Activated naive CD4-positive, alpha-beta T cell treated with anti-CD3 and anti-CD28 coated beads, Interleukin-2, amount 10 ng/mL, durations not matched to agents 7 days and 5 days (primary cell): ENCODE results near the gene GNAL.
A peak's percentile ranks its signal among the peaks of the same experiment; 100 is the strongest.

Experiments
- CTCF ChIA-PET: fragments of 350-600 bp; sonication (Branson Sonifier 250); formaldehyde crosslinking; loops from one replicate; lab custom pipeline; 2021; ENCODE audit warnings: antibody characterized with exemption; lab: Charles Lee
- DNase-seq: peaks from one replicate; pipeline ENCODE4 v3.0.0-alpha.2; 2020
- H3K27ac Mint-ChIP-seq: one replicate; pipeline ENCODE4 v1.8.0; 2021; ENCODE audit warnings: mild to moderate bottlenecking, moderate library complexity, mixed read lengths
- H3K27me3 Mint-ChIP-seq: one replicate; pipeline ENCODE4 v1.8.0; 2021; ENCODE audit warnings: mild to moderate bottlenecking, mixed read lengths
- H3K36me3 Mint-ChIP-seq: one replicate; pipeline ENCODE4 v1.8.0; 2021; ENCODE audit warnings: mixed read lengths
- H3K4me1 Mint-ChIP-seq: one replicate; pipeline ENCODE4 v1.8.0; 2021; ENCODE audit warnings: mixed read lengths
- H3K4me3 Mint-ChIP-seq: one replicate; pipeline ENCODE4 v1.8.0; 2021; ENCODE audit warnings: mild to moderate bottlenecking, moderate library complexity, mixed read lengths
- H3K9me3 Mint-ChIP-seq: one replicate; pipeline ENCODE4 v1.8.0; 2021; ENCODE audit warnings: mixed read lengths

The GNAL gene

DNA sequence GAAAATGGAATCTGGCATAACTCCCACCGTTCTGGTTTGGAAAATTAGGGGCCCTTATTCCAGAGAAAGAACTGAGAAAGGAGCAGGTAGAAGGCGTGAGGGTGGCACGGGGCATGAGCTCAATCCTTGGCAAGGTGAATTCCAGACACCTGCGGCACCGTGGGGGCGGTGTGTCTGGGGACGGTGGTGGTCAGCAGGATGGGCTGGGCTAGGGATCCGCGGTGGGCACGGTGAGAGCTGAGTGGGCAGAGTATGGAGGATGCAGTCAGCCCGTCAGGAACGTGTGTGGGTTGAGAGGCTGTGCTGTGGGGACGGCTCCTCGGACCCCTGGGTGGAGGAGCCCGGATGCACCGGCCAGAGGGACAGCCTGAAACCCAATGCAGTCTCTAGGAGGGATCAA lies 61.1 kb downstream of the GNAL start:
- peaks cover 62% of the 10 kb centered on the region for H3K27me3 Mint-ChIP-seq
- peaks cover 6% of the 10 kb centered on the region for H3K4me1 Mint-ChIP-seq
- no peak overlapping the region for H3K27ac Mint-ChIP-seq
- H3K9me3 Mint-ChIP-seq, result no peaks in the 10 kb centered on the region
- no peak overlapping the region for H3K4me3 Mint-ChIP-seq
- DNase-seq, result no peak
- H3K36me3 Mint-ChIP-seq, result peaks cover 2% of the 10 kb centered on the region
- CTCF ChIA-PET, result no interaction called here

DNA sequence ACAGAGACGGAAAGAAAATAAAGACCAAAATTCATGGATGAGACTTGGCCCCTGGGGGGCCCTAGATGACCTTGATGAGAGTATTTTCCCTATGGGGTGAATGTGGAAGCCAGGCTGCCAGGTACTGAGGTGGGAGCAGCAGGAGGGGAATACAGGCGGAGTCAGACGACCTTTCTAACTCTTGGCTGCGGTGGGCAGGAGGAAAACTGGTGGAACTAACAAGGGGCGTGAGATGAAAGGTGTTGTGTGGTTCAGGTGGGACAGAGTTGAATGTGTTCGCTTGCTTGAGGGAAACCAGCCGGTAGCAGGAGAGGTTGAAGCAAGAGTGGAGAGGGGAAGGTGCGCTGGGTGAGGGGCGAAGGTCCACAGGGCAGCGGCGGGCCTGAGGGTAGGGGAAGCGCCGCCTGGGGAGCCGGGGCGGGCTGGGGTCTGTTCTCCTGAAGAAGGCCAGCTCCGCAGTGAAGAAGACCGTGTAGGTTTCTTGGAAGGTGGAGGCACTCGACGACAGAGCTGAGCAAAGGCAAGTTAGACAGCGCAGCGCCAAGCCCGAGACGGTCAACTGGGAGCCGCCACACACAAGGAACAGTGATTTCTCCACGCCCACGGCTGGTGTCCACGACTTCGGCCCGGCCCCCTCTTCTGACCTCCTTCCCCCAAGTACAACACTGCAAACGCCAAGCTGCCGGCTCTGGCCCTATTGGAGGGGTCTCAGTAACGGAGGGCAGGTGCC lies 61.7 kb downstream of the GNAL start:
- DNase-seq, result no peak
- H3K27ac Mint-ChIP-seq, result no peak overlapping the region
- peaks cover 2% of the 10 kb centered on the region for H3K36me3 Mint-ChIP-seq
- peaks cover 6% of the 10 kb centered on the region for H3K4me1 Mint-ChIP-seq
- H3K4me3 Mint-ChIP-seq, result no peak overlapping the region
- H3K9me3 Mint-ChIP-seq, result no peaks in the 10 kb centered on the region
- H3K27me3 Mint-ChIP-seq, result peaks cover 68% of the 10 kb centered on the region
- CTCF ChIA-PET, result no interaction called here

DNA sequence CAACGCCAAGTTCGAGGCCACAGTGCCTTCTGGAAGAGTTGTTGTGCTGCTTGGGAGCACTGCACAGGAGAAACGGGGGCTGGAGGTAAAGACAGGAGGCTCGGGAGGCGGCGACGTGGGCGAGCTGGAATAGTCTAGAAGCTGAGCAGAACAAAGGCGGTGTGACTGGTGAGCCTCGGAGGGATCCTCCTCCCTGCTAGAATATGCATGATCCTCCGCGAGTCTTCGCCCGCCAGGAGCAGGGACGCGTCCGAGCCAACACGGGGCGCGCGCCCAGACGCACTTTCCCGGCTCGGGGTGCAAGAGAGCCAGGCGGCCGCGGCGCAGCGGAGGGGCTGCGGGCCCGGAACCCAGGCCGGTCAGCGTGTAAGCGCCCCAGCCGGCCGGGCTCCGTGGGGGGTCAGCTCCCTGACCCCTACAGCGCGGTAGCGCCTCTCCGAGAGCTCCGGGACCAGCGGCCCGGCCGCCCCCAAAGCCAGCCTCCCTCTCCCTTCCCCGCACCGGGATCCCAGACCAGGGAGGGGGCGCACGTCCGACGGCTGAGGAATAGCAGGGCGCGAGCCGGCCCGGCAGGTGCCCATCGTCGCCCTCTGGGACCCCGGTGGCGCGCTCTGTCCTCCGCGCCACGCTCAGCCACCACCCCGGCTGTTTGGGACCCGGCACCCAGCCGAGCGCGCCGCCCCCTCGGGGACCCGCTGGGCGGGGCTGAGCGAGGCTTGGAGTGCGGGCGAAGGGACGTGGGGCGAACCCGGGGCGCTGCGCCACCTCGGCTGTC lies 62.5 kb downstream of the GNAL start:
- H3K27ac Mint-ChIP-seq, result no peak overlapping the region
- no peak for DNase-seq
- H3K4me3 Mint-ChIP-seq, result no peak overlapping the region
- peaks cover 2% of the 10 kb centered on the region for H3K36me3 Mint-ChIP-seq
- no peaks in the 10 kb centered on the region for H3K9me3 Mint-ChIP-seq
- H3K4me1 Mint-ChIP-seq, result peaks cover 6% of the 10 kb centered on the region
- CTCF ChIA-PET, result no interaction called here
- peaks cover 66% of the 10 kb centered on the region for H3K27me3 Mint-ChIP-seq

DNA sequence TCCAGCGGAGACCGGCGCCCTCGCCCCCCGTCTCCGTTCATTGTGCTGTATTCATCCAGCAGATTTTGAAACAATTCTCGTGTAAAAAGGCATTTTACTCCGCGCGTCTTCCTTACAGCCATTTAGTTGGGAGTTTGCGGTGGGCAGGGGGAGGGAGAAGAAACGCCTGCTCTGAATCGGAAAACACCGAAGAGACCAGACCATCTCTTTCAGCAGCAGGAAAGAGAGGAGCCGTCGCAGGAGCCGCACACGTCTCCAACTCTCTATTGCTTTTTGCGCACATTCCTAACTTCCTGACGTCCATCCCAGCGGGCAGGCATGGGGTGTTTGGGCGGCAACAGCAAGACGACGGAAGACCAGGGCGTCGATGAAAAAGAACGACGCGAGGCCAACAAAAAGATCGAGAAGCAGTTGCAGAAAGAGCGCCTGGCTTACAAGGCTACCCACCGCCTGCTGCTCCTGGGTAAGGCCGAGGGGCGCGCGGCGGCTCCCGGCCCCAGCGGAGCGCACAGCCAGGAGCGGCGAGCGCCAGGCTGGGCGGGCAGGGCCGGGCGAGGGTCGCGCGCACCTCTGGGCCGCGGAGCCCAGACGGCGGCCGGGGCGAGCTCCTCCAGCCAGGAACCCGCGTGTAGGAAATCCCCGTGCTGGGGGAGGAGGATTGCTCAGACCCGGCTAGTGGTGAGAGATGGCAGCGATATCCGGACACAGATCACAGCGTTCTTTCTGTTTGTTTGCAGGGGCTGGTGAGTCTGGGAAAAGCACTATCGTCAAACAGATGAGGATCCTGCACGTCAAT lies 63.2 kb downstream of the GNAL start:
- H3K9me3 Mint-ChIP-seq, result no peaks in the 10 kb centered on the region
- peaks cover 6% of the 10 kb centered on the region for H3K4me1 Mint-ChIP-seq
- no peak overlapping the region for H3K27ac Mint-ChIP-seq
- peak overlapping the region; percentile 27 for H3K4me3 Mint-ChIP-seq
- peaks cover 2% of the 10 kb centered on the region for H3K36me3 Mint-ChIP-seq
- peaks cover 62% of the 10 kb centered on the region for H3K27me3 Mint-ChIP-seq
- CTCF ChIA-PET, result no interaction called here
- DNase-seq, result no peak

DNA sequence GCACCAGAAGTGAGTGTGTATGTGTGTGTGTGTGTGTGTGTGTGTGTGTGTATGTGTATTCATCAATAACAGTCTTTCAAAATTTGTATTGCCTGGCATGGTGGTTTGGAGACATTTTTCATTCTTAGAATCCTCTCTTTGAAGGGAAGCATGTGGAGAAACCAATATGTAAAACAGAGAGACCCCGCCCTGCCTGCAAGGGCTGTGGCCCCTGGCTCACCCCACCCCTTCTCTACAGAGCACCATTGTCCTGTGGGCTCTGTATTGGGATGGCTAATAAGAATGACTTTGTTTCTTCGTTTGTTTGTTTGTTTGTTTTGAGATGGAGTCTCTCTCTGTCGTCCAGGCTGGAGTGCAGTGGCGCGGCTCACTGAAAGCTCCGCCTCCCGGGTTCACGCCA lies 65.9 kb downstream of the GNAL start:
- peaks cover 57% of the 10 kb centered on the region for H3K27me3 Mint-ChIP-seq
- DNase-seq, result no peak
- CTCF ChIA-PET, result no interaction called here
- H3K27ac Mint-ChIP-seq, result no peak overlapping the region
- H3K4me3 Mint-ChIP-seq, result no peak overlapping the region
- H3K4me1 Mint-ChIP-seq, result peaks cover 6% of the 10 kb centered on the region
- H3K36me3 Mint-ChIP-seq, result peaks cover 2% of the 10 kb centered on the region
- H3K9me3 Mint-ChIP-seq, result no peaks in the 10 kb centered on the region

DNA sequence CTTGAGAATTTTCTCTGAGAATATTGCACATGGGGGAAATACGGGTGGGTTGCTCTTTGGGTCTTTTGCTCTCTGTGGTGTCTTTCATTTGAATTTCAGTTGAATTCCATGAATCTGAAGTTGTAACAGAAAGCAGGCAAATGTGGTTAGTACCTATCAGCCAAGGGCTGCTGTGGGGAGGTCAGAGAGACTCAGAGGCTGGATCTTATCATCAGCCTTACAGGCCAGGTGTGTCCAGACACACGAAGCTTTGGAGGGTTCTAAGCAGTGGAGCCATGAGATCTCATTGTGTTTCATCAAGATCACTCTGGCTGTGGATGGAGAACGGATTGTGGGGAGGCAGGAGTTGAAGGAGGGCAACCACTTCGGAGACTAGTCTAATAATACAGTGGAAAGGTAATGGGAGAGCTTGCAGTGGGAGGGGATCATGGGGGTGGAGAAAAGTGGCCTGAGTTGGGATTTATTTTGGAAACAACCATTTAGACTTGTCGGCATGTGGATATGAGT lies 68.1 kb downstream of the GNAL start:
- Mint-ChIP-seq H3K27me3 (peaks cover 36% of the 10 kb centered on the region), H3K4me3 (no peak overlapping the region), H3K4me1 (peaks cover 4% of the 10 kb centered on the region), H3K36me3 (peaks cover 1% of the 10 kb centered on the region), H3K9me3 (no peaks in the 10 kb centered on the region), H3K27ac (no peak overlapping the region)
- CTCF ChIA-PET, result no interaction called here
- no peak for DNase-seq

DNA sequence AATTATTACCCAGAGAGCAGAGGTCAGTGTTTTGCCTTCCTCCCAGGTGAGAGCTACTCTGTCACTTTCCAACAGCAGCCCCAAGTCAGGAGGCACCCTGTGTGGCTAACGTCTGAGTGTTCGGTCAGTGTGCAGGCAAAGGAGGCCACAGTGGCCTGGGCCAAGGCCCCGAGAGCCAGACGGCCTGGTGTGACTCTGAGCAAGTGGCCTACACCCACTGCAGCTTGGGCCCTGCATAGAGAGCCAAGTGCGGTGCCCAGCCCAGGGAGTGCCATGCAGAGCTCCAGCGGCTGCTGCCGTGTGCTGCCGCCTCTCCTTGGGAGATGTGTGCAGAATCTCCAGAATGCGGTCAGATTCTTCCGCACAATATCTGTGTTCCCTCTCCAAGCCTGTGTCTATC lies 70.4 kb downstream of the GNAL start:
- DNase-seq, result no peak

DNA sequence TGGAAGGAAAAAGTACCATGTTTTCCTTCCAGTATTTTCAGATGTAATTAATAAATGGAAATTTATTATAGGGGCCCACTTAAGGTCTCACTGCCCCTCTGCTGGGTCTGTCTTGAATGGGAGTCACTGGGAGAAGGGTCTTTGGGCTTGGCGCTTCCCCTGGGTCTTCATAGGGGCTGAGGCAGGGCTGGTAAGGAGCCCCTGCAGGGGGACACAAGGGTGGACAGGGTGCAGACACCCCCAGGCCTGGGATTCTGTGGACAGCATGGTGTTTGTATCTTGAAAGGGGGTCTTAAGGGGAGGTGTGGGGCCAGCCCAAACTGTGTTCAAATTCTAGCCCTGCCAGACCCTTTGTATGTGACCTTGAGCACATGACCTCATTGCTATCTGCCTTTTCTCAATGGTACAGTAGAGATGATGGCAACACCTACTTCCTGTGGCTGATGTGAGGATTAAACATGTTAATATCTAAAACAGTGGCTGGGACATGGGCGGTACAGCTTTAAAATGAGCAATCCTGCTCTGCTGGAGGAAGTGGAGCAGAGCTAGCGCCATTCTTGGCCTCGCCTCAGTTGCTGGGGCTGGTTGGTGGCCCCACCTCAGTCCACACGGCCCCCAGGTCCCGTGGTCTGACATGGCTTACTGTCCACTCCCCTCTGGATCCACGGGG lies 71.6 kb downstream of the GNAL start:
- Mint-ChIP-seq H3K27me3 (peaks cover 19% of the 10 kb centered on the region), H3K36me3 (no peaks in the 10 kb centered on the region), H3K4me3 (no peak overlapping the region), H3K9me3 (no peaks in the 10 kb centered on the region), H3K27ac (no peak overlapping the region), H3K4me1 (no peaks in the 10 kb centered on the region)
- CTCF ChIA-PET, result no interaction called here
- DNase-seq, result no peak

More for the DNA sequence above, 70.4 kb downstream of the GNAL start:
- Mint-ChIP-seq H3K4me3 (no peak overlapping the region), H3K27me3 (peaks cover 27% of the 10 kb centered on the region), H3K9me3 (no peaks in the 10 kb centered on the region), H3K4me1 (no peaks in the 10 kb centered on the region), H3K36me3 (no peaks in the 10 kb centered on the region), H3K27ac (no peak overlapping the region)
- CTCF ChIA-PET, result interaction anchor here (1.5 kb wide), 1 partner anchor 27 kb away, joined by 3 read pairs; no protein-coding TSS in a partner anchor

DNA sequence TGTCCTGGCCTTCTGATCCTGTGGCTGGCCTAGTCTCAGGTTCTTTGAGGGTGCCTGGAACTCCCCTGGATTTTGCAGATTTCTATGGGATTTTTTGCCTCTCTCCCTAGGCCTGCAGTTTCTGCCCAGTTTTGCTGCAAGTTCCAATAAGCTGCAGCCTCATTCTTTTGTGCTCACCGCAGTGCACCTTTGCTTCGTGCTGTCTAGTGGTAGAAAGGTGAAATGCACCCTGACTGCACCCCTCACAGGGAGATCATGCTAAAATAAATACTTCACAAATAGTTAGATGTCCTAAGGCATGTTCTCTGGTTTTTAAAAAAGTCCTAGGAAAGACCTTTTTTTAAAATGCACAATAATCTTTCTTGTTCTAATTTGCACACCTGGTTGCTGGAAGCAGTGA lies 72.5 kb downstream of the GNAL start:
- Mint-ChIP-seq H3K4me3 (no peak overlapping the region), H3K27me3 (peaks cover 16% of the 10 kb centered on the region), H3K4me1 (no peaks in the 10 kb centered on the region), H3K36me3 (no peaks in the 10 kb centered on the region), H3K9me3 (no peaks in the 10 kb centered on the region), H3K27ac (no peak overlapping the region)
- no peak for DNase-seq
- CTCF ChIA-PET, result interaction anchor here (1.3 kb wide), 1 partner anchor 22 kb away, joined by 3 read pairs; no protein-coding TSS in a partner anchor

DNA sequence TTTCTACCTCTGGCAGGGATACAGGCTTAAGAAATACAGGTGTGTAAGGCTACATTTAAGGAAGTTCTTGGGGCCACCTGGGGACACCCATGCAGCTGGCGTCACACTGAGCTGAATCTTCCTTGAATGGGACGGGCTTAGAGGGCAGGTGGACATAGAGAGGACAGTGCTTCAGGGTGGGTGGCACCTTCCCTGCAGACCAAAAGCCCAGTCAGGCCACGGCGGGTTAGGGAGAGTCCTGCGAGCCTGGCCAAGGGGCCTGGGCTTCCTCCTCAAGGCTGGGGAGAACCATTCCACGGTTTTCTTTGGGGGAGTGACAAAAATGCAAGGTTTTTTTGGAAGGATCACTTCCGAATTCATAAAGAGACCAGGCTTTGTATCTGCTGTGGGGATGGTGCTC lies 73.4 kb downstream of the GNAL start:
- H3K9me3 Mint-ChIP-seq, result no peaks in the 10 kb centered on the region
- no peaks in the 10 kb centered on the region for H3K4me1 Mint-ChIP-seq
- CTCF ChIA-PET, result interaction anchor here (1.3 kb wide), 1 partner anchor 23 kb away, joined by 3 read pairs; no protein-coding TSS in a partner anchor
- peaks cover 10% of the 10 kb centered on the region for H3K27me3 Mint-ChIP-seq
- no peak overlapping the region for H3K27ac Mint-ChIP-seq
- no peaks in the 10 kb centered on the region for H3K36me3 Mint-ChIP-seq
- DNase-seq, result no peak
- H3K4me3 Mint-ChIP-seq, result no peak overlapping the region

DNA sequence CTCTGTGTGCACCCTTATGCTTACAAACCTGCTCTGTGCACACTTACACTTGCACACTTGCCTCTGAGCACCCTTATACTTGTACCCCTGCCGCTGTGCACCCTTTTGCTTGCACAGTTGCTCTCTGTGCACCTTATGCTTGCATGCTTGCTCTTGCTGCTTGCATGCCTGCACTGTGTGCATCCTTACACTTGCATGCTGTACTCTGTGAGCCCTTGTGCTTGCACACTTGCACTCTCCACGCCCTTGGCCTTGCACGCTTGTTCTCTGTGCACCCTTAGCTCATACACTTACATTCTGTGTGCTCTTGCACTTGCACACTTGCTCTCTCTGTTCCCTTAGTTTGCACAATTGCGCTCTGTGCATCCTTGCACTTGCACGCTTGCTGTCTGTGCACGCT lies 78.3 kb downstream of the GNAL start:
- Mint-ChIP-seq H3K4me3 (no peak overlapping the region), H3K27ac (no peak overlapping the region), H3K36me3 (no peaks in the 10 kb centered on the region), H3K9me3 (no peaks in the 10 kb centered on the region), H3K27me3 (peaks cover 4% of the 10 kb centered on the region), H3K4me1 (no peaks in the 10 kb centered on the region)
- no peak for DNase-seq
- CTCF ChIA-PET, result no interaction called here

DNA sequence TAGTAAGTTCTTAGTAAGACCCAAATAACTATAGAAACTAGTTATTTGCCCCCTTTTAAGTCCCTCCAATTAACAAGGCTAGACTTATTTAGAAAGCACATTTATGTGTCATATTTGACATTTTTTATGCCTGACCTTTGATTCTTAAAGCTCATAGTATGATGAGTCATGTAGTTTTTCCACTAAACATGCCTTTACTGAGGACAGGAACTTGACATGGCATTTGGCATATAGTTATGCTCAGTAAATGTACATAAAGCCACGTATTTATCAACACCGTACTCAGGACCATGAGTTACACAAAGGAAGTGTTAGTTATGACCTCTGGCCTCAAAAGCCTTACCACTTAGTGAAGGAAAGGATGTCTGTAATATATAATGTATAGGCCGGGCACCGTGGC lies 78.9 kb downstream of the GNAL start:
- no peaks in the 10 kb centered on the region for H3K9me3 Mint-ChIP-seq
- H3K36me3 Mint-ChIP-seq, result no peaks in the 10 kb centered on the region
- CTCF ChIA-PET, result no interaction called here
- no peak overlapping the region for H3K27ac Mint-ChIP-seq
- no peak for DNase-seq
- peaks cover 8% of the 10 kb centered on the region for H3K27me3 Mint-ChIP-seq
- no peak overlapping the region for H3K4me3 Mint-ChIP-seq
- no peaks in the 10 kb centered on the region for H3K4me1 Mint-ChIP-seq

DNA sequence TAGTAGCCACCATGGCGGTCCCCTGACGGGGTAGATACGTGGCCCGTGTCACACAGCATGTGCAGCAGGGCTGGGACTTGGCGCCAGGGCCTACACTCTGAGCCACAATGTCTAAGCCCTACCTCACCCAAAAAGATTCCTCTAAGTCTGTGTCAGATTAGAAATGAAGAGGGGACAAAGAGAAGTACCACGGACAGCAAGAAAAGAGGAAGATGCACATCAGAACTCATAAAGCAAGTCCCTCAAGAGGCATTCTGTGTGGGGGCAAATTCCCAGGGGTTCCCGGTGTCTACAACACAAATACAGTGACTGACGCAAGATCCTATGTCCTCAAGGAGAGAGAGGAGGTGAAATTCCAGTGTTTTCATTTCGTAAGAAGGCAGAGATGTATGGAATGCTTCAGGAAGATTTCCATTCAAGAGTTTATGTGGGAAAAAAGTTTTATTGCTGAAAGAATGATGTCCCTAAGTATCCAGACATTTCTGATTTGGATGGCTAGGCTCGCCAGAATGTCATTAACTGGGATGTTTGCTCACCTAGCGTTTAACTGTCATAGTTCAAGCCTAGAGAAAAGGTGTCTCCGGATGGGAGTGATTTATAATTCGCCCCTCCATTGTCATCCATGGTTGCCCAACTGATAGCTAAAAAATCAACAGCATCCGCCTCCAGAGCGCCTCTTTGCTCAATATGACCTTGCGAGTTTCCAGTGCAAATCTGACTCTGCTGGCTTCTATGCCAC lies 86.5 kb downstream of the GNAL start:
- no peaks in the 10 kb centered on the region for H3K4me1 Mint-ChIP-seq
- no peaks in the 10 kb centered on the region for H3K9me3 Mint-ChIP-seq
- CTCF ChIA-PET, result no interaction called here
- H3K27me3 Mint-ChIP-seq, result peaks cover 19% of the 10 kb centered on the region
- H3K27ac Mint-ChIP-seq, result no peak overlapping the region
- no peak for DNase-seq
- H3K36me3 Mint-ChIP-seq, result no peaks in the 10 kb centered on the region
- no peak overlapping the region for H3K4me3 Mint-ChIP-seq
